ENCODE results near the gene IPO13.

DNA sequence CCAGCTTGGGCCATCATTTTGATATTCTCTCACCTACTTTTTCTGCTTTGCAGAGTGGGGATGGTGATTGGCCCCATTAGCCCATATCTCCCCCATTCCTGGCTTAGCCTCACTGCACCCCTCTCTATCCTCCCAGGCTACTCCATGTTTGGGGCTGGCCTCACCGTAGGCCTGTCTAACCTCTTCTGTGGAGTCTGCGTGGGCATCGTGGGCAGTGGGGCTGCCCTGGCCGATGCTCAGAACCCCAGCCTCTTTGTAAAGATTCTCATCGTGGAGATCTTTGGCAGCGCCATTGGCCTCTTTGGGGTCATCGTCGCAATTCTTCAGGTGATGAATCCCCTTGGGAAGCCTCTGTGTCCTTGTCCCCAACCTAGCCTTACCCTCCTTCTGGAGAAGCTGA lies 30.1 kb downstream of the IPO13 start:
- TF ChIP-seq, protein P1, sequence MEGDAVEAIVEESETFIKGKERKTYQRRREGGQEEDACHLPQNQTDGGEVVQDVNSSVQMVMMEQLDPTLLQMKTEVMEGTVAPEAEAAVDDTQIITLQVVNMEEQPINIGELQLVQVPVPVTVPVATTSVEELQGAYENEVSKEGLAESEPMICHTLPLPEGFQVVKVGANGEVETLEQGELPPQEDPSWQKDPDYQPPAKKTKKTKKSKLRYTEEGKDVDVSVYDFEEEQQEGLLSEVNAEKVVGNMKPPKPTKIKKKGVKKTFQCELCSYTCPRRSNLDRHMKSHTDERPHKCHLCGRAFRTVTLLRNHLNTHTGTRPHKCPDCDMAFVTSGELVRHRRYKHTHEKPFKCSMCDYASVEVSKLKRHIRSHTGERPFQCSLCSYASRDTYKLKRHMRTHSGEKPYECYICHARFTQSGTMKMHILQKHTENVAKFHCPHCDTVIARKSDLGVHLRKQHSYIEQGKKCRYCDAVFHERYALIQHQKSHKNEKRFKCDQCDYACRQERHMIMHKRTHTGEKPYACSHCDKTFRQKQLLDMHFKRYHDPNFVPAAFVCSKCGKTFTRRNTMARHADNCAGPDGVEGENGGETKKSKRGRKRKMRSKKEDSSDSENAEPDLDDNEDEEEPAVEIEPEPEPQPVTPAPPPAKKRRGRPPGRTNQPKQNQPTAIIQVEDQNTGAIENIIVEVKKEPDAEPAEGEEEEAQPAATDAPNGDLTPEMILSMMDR (IDR thresholded peaks at IDR 0.05): no peak
- TF ChIP-seq POLR2AphosphoS5 (IDR thresholded peaks at IDR 0.05; ENCODE audit: insufficient read depth in 1 of 2, low read depth in 1 of 2) (no peak), POLR2A (IDR thresholded peaks at IDR 0.05) (no peak)

All from vagina (tissue), 2 donors.